Mucosa of descending colon (tissue), 3 donors: ENCODE results near the gene ZC3H7B. TPM values are rescaled to one million over a fixed set of nuclear protein-coding genes. Genes with fewer than 3 reads are reported as not detected.
"Not testable (repeated sequence)": the region's sequence is repeated elsewhere in the genome, so short reads cannot be mapped to it uniquely, and the experiment has no call there.

Experiments used
- ATAC-seq: fragments of 200-7000 bp; cut with Tn5 transposase; one replicate; pipeline ENCODE4 v1.9.1; 2020; ENCODE audit warnings: mild to moderate bottlenecking, moderate library complexity
- DNase-seq, 3 donors: peaks; one replicate each; pipeline ENCODE4 v3.0.0-alpha.2; 2020
- H3K36me3 ChIP-seq: fragments of 200-600 bp; one replicate; pipeline ENCODE4 v1.8.0; 2021; ENCODE audit warnings: low read depth, mild to moderate bottlenecking
- H3K4me1 ChIP-seq: fragments of 200-600 bp; one replicate; pipeline ENCODE4 v1.8.0; 2021; ENCODE audit warnings: low read depth, mild to moderate bottlenecking
- H3K4me3 ChIP-seq: fragments of 200-600 bp; one replicate; pipeline ENCODE4 v1.8.0; 2021; ENCODE audit warnings: mild to moderate bottlenecking
- H3K9me3 ChIP-seq: fragments of 200-600 bp; one replicate; pipeline ENCODE4 v1.8.0; 2021; ENCODE audit warnings: mild to moderate bottlenecking
- intact Hi-C, 2 donors: fragments of 100-400 bp; cut with DNase I in 1 of 2; cut with micrococcal nuclease in 1 of 2; formaldehyde crosslinking; loops; one replicate each; pipeline versions ENCODE4 v1.11.0 to v1.11.1; 2022; cut with DNase I, micrococcal nuclease
- total RNA-seq, 3 donors: library from RNA; stranded (reverse); fragmentation: NEBNext Ultra II Directional in 2 of 3; extraction: Animal tissue kit (Norgen Biotek cat#: 25700) in 2 of 3; gene quantifications; one replicate each; pipeline versions ENCODE4 v1.2.1 to v1.2.4, GENCODE V29; 2021 to 2023
- TF ChIP-seq, protein P1 (sequence below): fragments of 200-600 bp; IDR thresholded peaks from one replicate; pipeline ENCODE4 v1.8.0; 2022; ENCODE audit warnings: antibody characterized with exemption, mild to moderate bottlenecking
- donor health status: DM: no; HTN: no; CAD: no; lungs with moderate emphysema.
- donor health status: DM: no; HTN: no; CAD: no.
- donor health status: DM: no; HTN: yes; CAD: no.

The ZC3H7B gene
- total RNA-seq, 3 donors from 2014 or later, result 37.8 to 57.5 (median 39.3) TPM

DNA sequence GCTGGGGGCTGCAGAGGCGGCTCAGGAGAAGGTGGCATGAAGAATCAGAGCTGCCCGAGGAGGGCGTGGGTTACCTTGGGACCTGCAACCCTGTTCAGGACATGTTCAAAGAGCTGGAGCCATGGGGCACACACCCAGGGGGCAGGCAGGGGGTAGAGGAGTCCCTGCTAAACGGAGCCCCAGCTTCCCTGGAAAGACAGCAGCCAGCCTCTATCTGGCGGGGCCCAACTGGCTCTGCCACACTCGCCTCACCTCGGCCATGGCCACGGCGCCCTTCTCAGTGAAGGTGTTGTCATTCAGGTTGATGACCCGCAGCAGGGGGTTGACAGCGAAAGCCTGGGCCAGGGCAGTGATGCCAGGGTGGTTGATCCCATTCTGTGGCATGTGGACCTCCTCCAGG, 43.6 kb upstream of the ZC3H7B start:
- H3K4me3 ChIP-seq, result no peak overlapping the region
- intact Hi-C loops, result no loop called here
- no peak for DNase-seq
- H3K9me3 ChIP-seq, result no peaks in the 10 kb centered on the region
- peaks cover 3% of the 10 kb centered on the region for H3K36me3 ChIP-seq
- ATAC-seq, result no peak
- H3K4me1 ChIP-seq, result no peaks in the 10 kb centered on the region
- TF ChIP-seq, protein P1, sequence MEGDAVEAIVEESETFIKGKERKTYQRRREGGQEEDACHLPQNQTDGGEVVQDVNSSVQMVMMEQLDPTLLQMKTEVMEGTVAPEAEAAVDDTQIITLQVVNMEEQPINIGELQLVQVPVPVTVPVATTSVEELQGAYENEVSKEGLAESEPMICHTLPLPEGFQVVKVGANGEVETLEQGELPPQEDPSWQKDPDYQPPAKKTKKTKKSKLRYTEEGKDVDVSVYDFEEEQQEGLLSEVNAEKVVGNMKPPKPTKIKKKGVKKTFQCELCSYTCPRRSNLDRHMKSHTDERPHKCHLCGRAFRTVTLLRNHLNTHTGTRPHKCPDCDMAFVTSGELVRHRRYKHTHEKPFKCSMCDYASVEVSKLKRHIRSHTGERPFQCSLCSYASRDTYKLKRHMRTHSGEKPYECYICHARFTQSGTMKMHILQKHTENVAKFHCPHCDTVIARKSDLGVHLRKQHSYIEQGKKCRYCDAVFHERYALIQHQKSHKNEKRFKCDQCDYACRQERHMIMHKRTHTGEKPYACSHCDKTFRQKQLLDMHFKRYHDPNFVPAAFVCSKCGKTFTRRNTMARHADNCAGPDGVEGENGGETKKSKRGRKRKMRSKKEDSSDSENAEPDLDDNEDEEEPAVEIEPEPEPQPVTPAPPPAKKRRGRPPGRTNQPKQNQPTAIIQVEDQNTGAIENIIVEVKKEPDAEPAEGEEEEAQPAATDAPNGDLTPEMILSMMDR, result no peak

DNA sequence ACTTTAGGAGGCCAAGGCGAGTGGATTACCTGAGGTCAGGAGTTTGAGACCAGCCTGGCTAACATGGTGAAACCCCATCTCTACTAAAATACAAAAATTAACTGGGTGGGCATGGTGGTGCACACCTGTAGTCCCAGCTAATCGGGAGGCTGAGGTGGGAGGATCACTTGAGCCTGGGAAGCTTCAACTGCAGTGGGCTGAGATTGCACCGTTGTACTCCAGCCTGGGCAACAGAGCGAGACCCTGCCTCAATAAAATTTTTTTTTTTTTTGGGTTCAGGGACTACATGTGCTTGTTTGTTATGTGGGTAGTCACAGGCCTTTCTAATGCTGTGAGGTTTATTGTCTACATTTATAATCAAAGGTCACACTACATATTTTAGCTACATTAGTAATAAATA, 41.6 kb upstream of the ZC3H7B start:
- ATAC-seq, result not testable (repeated sequence)

DNA sequence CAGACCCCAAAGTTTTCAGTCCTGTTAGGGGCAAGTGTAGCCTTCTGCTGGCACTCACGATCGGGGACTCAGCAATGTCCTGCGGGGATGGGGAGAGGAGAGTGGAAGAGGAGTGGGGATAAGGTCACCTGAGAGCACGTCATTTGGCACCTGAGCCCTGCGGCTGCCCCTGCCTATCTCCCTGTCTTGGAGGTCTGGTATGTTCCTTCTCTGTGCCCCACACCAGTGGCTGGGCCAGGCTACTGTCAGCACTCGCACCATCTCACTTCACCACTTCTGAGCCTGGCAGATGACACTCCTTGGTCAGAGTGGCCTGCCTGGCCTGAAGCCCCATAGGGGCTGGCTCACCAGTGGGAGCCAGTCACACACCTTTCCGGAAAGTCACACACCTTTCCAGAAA, 40.5 kb upstream of the ZC3H7B start:
- H3K4me1 ChIP-seq, result no peaks in the 10 kb centered on the region
- intact Hi-C loops, result no loop called here
- no peak for ATAC-seq
- peaks cover 3% of the 10 kb centered on the region for H3K36me3 ChIP-seq
- no peak for DNase-seq
- H3K4me3 ChIP-seq, result no peak overlapping the region
- no peaks in the 10 kb centered on the region for H3K9me3 ChIP-seq
- TF ChIP-seq, protein P1, result no peak

More for the DNA sequence above, 41.6 kb upstream of the ZC3H7B start:
- intact Hi-C loops, H3K36me3 ChIP-seq, DNase-seq, H3K4me1 ChIP-seq, H3K9me3 ChIP-seq, H3K4me3 ChIP-seq: not testable (repeated sequence)

DNA sequence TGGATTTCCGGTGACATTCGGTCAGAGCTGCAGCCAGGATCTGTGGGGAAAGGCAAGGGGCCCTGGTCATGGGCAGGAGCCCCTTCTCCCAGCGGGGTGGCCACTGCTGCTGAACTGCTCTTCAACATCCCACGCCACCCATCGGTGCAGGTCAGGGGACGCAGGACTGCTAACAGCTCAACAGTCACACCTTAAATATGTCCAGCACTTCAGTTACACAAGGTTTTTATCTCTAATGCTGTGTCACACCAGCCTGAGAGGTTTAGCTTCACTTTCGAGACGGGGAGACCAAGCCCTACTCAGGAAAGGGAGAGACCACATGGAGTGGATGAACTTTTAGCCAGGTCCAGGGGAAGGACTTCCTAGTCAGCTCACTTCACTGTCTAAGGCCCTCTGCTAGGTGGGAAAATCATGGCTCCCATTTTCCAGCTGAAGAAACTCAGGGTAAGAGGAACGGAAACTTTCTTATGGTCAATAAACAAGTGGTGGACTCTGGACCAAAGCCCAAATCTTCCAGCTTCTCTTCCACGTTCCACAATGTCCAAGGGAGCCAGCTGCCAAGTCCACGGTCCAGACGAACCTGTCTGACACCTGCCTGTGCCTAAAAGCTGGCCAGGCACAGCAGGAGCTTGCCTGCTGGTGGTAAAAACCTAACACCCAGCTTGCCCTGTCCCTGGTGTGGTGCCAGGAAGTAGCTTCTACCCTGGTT, 39.6 kb upstream of the ZC3H7B start:
- no peak for ATAC-seq
- H3K4me1 ChIP-seq, result no peaks in the 10 kb centered on the region
- TF ChIP-seq, protein P1, result no peak
- no peaks in the 10 kb centered on the region for H3K9me3 ChIP-seq
- intact Hi-C loops, result no loop called here
- no peak overlapping the region for H3K4me3 ChIP-seq
- peaks cover 3% of the 10 kb centered on the region for H3K36me3 ChIP-seq
- DNase-seq, result no peak

DNA sequence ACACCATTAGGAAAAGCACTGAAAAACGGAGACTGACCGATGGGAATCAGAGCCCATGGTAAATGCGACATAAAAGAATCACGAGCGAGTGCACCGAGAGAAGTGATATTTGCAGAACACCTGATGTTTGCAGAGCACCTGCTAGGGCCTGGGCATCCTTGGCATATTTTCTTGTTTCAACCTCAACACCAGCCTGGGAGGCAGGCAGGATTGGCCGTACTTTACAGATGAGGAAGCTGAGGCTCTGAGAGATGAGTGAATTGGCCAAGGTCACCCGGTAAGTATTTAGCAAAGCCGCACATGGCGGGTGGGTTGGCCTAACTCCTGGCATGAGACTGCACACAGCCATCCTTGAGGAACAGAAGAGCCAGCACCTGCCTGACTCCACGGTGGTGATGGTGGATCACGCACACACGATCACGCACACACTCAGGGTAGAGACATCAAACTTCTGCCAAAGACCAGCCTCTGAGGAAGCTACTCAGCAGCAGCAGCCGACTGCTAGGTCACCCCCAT, 39.0 kb upstream of the ZC3H7B start:
- no peak for ATAC-seq
- intact Hi-C loops, result no loop called here

DNA sequence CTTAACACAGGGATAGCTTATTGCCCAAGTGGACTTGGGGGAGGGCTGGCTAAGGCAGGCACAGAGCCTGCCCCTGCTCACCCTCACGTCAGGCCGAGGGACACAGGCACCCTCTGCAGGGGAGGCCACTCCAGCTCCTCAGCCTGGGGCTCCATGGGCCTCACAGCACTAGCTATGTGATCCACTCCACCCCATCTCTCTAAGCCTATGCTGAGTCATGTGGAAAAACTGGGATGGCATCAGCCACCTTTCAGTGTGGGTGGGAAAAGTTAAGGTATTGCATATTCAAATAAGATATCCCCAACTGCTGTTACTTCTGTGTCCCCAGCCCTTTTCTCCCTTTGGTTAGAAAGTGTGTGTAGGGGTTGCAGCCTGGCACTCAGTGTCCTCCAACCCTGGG, 37.6 kb upstream of the ZC3H7B start:
- ATAC-seq, result no peak
- TF ChIP-seq, protein P1, result no peak
- DNase-seq, result no peak
- Histone ChIP-seq H3K9me3 (no peaks in the 10 kb centered on the region), H3K36me3 (peaks cover 3% of the 10 kb centered on the region), H3K4me1 (no peaks in the 10 kb centered on the region), H3K4me3 (no peak overlapping the region)
- intact Hi-C loops, result no loop called here

More for the DNA sequence above, 39.0 kb upstream of the ZC3H7B start:
- peaks cover 3% of the 10 kb centered on the region for H3K36me3 ChIP-seq
- no peaks in the 10 kb centered on the region for H3K4me1 ChIP-seq
- no peak for DNase-seq
- H3K9me3 ChIP-seq, result no peaks in the 10 kb centered on the region
- TF ChIP-seq, protein P1, result no peak
- H3K4me3 ChIP-seq, result no peak overlapping the region
